CD8-positive, alpha-beta memory T cell (primary cell): Measurements from ENCODE around the gene TMEM131. TPM values are rescaled to one million over a fixed set of nuclear protein-coding genes. Genes with fewer than 3 reads are reported as not detected.

ENCODE experiments used
- CTCF ChIA-PET: fragments of 350-600 bp; sonication (Branson Sonifier 250); formaldehyde crosslinking; loops from one replicate; lab custom pipeline; 2021; ENCODE audit warnings: antibody characterized with exemption; lab: Charles Lee
- POLR2A ChIA-PET: fragments of 350-600 bp; sonication (Branson Sonifier 250); formaldehyde crosslinking; loops from one replicate; lab custom pipeline; 2021; ENCODE audit warnings: antibody characterized with exemption; lab: Charles Lee
- DNase-seq, 5 donors: peaks; one replicate each; pipeline versions ENCODE4 v3.0.0 to v3.0.0-alpha.2; 2020 to 2022; ENCODE audit warnings: mixed read lengths in 1 of 5
- H3K27ac ChIP-seq: one replicate; pipeline ENCODE4 v1.7.0; 2013; ENCODE audit warnings: low read depth, mild to moderate bottlenecking, low read length, moderate library complexity
- H3K27me3 ChIP-seq: 2 replicates; pipeline ENCODE4 v1.7.0; 2013; ENCODE audit warnings: low read length, mild to moderate bottlenecking; ENCODE audit not compliant: insufficient read depth, poor library complexity, severe bottlenecking
- H3K36me3 ChIP-seq: 2 replicates; pipeline ENCODE4 v1.7.0; 2013; ENCODE audit warnings: mild to moderate bottlenecking, low read length, moderate library complexity; ENCODE audit not compliant: insufficient read depth
- H3K4me1 ChIP-seq: 2 replicates; pipeline ENCODE4 v1.7.0; 2013; ENCODE audit warnings: mild to moderate bottlenecking, low read length, moderate library complexity; ENCODE audit not compliant: insufficient read depth
- H3K4me3 ChIP-seq: 2 replicates; pipeline ENCODE4 v1.7.0; 2013; ENCODE audit warnings: mild to moderate bottlenecking, low read length
- H3K9me3 ChIP-seq: 2 replicates; pipeline ENCODE4 v1.7.0; 2013; ENCODE audit warnings: mild to moderate bottlenecking, low read length
- H3K27ac Mint-ChIP-seq, 8 donors: one replicate each; pipeline ENCODE4 v1.8.0; 2020 to 2021; ENCODE audit warnings: mixed read lengths in 8 of 8, mild to moderate bottlenecking in 6 of 8, inconsistent platforms in 3 of 8, moderate library complexity in 3 of 8
- H3K27me3 Mint-ChIP-seq, 2 donors: one replicate each; pipeline ENCODE4 v1.8.0; 2020 to 2021; ENCODE audit warnings: mixed read lengths in 2 of 2, mild to moderate bottlenecking in 1 of 2, moderate library complexity in 1 of 2
- H3K36me3 Mint-ChIP-seq, 3 donors: one replicate each; pipeline ENCODE4 v1.8.0; 2020 to 2021; ENCODE audit warnings: mixed read lengths in 3 of 3, inconsistent platforms in 1 of 3, mild to moderate bottlenecking in 1 of 3
- H3K4me1 Mint-ChIP-seq, 3 donors: one replicate each; pipeline ENCODE4 v1.8.0; 2020 to 2021; ENCODE audit warnings: mixed read lengths in 3 of 3, inconsistent platforms in 1 of 3, mild to moderate bottlenecking in 1 of 3
- H3K4me3 Mint-ChIP-seq, 7 donors: one replicate each; pipeline ENCODE4 v1.8.0; 2020 to 2021; ENCODE audit warnings: mixed read lengths in 7 of 7, mild to moderate bottlenecking in 6 of 7, moderate library complexity in 4 of 7, inconsistent platforms in 2 of 7
- H3K9me3 Mint-ChIP-seq, 5 donors: one replicate each; pipeline ENCODE4 v1.8.0; 2020 to 2022; ENCODE audit warnings: mixed read lengths in 5 of 5, mild to moderate bottlenecking in 3 of 5, moderate library complexity in 2 of 5, inconsistent platforms in 1 of 5
- polyA plus RNA-seq: library from polyadenylated mRNA; unstranded; fragments of 300-500 nt; fragmentation: Illumina TruSeq; gene quantifications from one replicate; pipeline ENCODE4 v1.2.3, GENCODE V29; 2021
- total RNA-seq, 2 experiments: library from RNA; stranded (reverse); gene quantifications; one replicate each; pipeline ENCODE4 v1.2.3, GENCODE V29; 2021

Gene TMEM131
- total and polyA plus RNA-seq, 3 experiments from 2014 or later, result 14.4 to 35.4 (median 34.7) TPM

- Mint-ChIP-seq H3K9me3 (no peaks in the 10 kb centered on the region), H3K4me3 (peak overlapping the region; percentile 89 to 99 (median 93)), H3K27ac (peak overlapping the region; percentile 94 to 100 (median 98))
These were observed 278.8 kb downstream of the TMEM131 start for GRCh38 chr2:97716695-97717612.

GRCh38 chr2:97715951-97716694 lies 279.6 kb downstream of the TMEM131 start:
- Histone ChIP-seq H3K27me3 (no peaks in the 10 kb centered on the region), H3K27ac (peak overlapping the region; percentile 27), H3K4me1 (peaks cover 81% of the 10 kb centered on the region), H3K4me3 (peak overlapping the region; percentile 91), H3K9me3 (no peaks in the 10 kb centered on the region), H3K36me3 (peaks cover 11% of the 10 kb centered on the region)
- Mint-ChIP-seq H3K27ac (peak overlapping the region; percentile 94 to 100 (median 98)), H3K4me1 (peaks cover 87 to 96% (median 87%) of the 10 kb centered on the region in 3 donors), H3K4me3 (peak overlapping the region; percentile 89 to 99 (median 93)), H3K27me3 (peaks cover 0 to 4% of the 10 kb centered on the region in 2 donors), H3K9me3 (no peaks in the 10 kb centered on the region), H3K36me3 (peaks cover 20 to 70% (median 24%) of the 10 kb centered on the region in 3 donors)
- ChIA-PET CTCF (interaction anchor here (1.4 to 16.2 kb wide), 3 partner anchors 17 to 30 kb away, joined by 3 to 301 read pairs (median 17); no protein-coding TSS in a partner anchor), POLR2A (no interaction called here)
- no peak for DNase-seq

More at GRCh38 chr2:97716695-97717612, 278.8 kb downstream of the TMEM131 start:
- ChIA-PET CTCF (interaction anchor here (1.4 to 16.2 kb wide), 5 partner anchors 8 to 126 kb away, joined by 3 to 301 read pairs (median 14); no protein-coding TSS in a partner anchor), POLR2A (interaction anchor here (1.7 kb wide), 1 partner anchor 14 kb away, joined by 7 read pairs; no protein-coding TSS in a partner anchor)
- H3K4me1 ChIP-seq, result peaks cover 81% of the 10 kb centered on the region
- peak overlapping the region; percentile 41 for H3K27ac ChIP-seq
- peaks cover 0 to 4% of the 10 kb centered on the region in 2 donors for H3K27me3 Mint-ChIP-seq
- DNase-seq, result peak in 1 of 5 donors; percentile 40
- H3K36me3 ChIP-seq, result peaks cover 11% of the 10 kb centered on the region
- peaks cover 81 to 93% (median 81%) of the 10 kb centered on the region in 3 donors for H3K4me1 Mint-ChIP-seq
- peaks cover 21 to 72% (median 24%) of the 10 kb centered on the region in 3 donors for H3K36me3 Mint-ChIP-seq
- H3K4me3 ChIP-seq, result peak overlapping the region; percentile 91
- no peaks in the 10 kb centered on the region for H3K9me3 ChIP-seq
- H3K27me3 ChIP-seq, result no peaks in the 10 kb centered on the region

GRCh38 chr2:97714950-97715652 lies 280.6 kb downstream of the TMEM131 start:
- H3K4me1 Mint-ChIP-seq, result peaks cover 85 to 95% (median 86%) of the 10 kb centered on the region in 3 donors
- H3K4me3 Mint-ChIP-seq, result peak overlapping the region; percentile 89 to 99 (median 93)
- peak overlapping the region; percentile 94 to 100 (median 98) for H3K27ac Mint-ChIP-seq
- peaks cover 0 to 4% of the 10 kb centered on the region in 2 donors for H3K27me3 Mint-ChIP-seq
- ChIA-PET CTCF (interaction anchor here (1.3 to 16.2 kb wide), 3 partner anchors 14 to 52 kb away, joined by 4 to 301 read pairs (median 43); no protein-coding TSS in a partner anchor), POLR2A (interaction anchor here (3.4 kb wide), 1 partner anchor 27 kb away, joined by 13 read pairs; no protein-coding TSS in a partner anchor)
- Histone ChIP-seq H3K36me3 (peaks cover 4% of the 10 kb centered on the region), H3K27me3 (no peaks in the 10 kb centered on the region), H3K4me3 (peak overlapping the region; percentile 91), H3K9me3 (no peaks in the 10 kb centered on the region), H3K27ac (peak overlapping the region; percentile 82), H3K4me1 (peaks cover 82% of the 10 kb centered on the region)
- H3K36me3 Mint-ChIP-seq, result peaks cover 13 to 62% (median 19%) of the 10 kb centered on the region in 3 donors
- DNase-seq, result no peak
- no peaks in the 10 kb centered on the region for H3K9me3 Mint-ChIP-seq

- peak overlapping the region; percentile 82 for H3K27ac ChIP-seq
- Mint-ChIP-seq H3K9me3 (no peaks in the 10 kb centered on the region), H3K27ac (peak overlapping the region; percentile 94 to 100 (median 98)), H3K4me3 (peak overlapping the region; percentile 89 to 99 (median 93)), H3K36me3 (peaks cover 13 to 55% (median 17%) of the 10 kb centered on the region in 3 donors), H3K4me1 (peaks cover 82 to 94% (median 82%) of the 10 kb centered on the region in 3 donors), H3K27me3 (peaks cover 0 to 4% of the 10 kb centered on the region in 2 donors)
- POLR2A ChIA-PET, result interaction anchor here (0.6 to 3.4 kb wide), 4 partner anchors 14 to 69 kb away, joined by 3 to 13 read pairs (median 4); partner anchors contain the start of gene COX5B
- peak overlapping the region; percentile 91 for H3K4me3 ChIP-seq
- peak in 1 of 5 donors; percentile 49 for DNase-seq
- no peaks in the 10 kb centered on the region for H3K27me3 ChIP-seq
- H3K36me3 ChIP-seq, result no peaks in the 10 kb centered on the region
- CTCF ChIA-PET, result interaction anchor here (1.1 to 16.2 kb wide), 10 partner anchors 8 to 670 kb away, joined by 3 to 301 read pairs (median 4); no protein-coding TSS in a partner anchor
- H3K9me3 ChIP-seq, result no peaks in the 10 kb centered on the region
- H3K4me1 ChIP-seq, result peaks cover 77% of the 10 kb centered on the region
These were observed 281.4 kb downstream of the TMEM131 start for GRCh38 chr2:97714084-97714949.

- H3K36me3 ChIP-seq, result no peaks in the 10 kb centered on the region
- H3K27me3 ChIP-seq, result no peaks in the 10 kb centered on the region
- POLR2A ChIA-PET, result interaction anchor here (0.6 to 3.4 kb wide), 7 partner anchors 11 to 68 kb away, joined by 3 to 13 read pairs (median 3); partner anchors contain the start of gene COX5B
- peaks cover 70% of the 10 kb centered on the region for H3K4me1 ChIP-seq
- peak within 1 kb of the TSS; percentile 91 for H3K4me3 ChIP-seq
- peak within 1 kb of the TSS; percentile 89 to 99 (median 93) for H3K4me3 Mint-ChIP-seq
- H3K36me3 Mint-ChIP-seq, result peaks cover 13 to 47% (median 17%) of the 10 kb centered on the region in 3 donors
- peak within 1 kb of the TSS; percentile 82 for H3K27ac ChIP-seq
- H3K9me3 ChIP-seq, result no peaks in the 10 kb centered on the region
- H3K9me3 Mint-ChIP-seq, result no peaks in the 10 kb centered on the region
- CTCF ChIA-PET, result interaction anchor here (1.1 to 16.2 kb wide), 10 partner anchors 8 to 671 kb away, joined by 3 to 301 read pairs (median 4); no protein-coding TSS in a partner anchor
- peak; percentile 49 to 84 (median 77) for DNase-seq
- peak within 1 kb of the TSS; percentile 94 to 100 (median 98) for H3K27ac Mint-ChIP-seq
- H3K27me3 Mint-ChIP-seq, result peaks cover 1 to 6% of the 10 kb centered on the region in 2 donors
- H3K4me1 Mint-ChIP-seq, result peaks cover 74 to 86% (median 74%) of the 10 kb centered on the region in 3 donors
These were observed 282.3 kb downstream of the TMEM131 start, which contains the start of gene ZAP70 for GRCh38 chr2:97713296-97714083. TSS of gene ZAP70 (plus strand) at chr2:97713576. CDS start at chr2:97724037, 10,461 bp downstream.
